Brain pericyte (primary cell): ENCODE data around the gene KRTAP3-2.

Source experiments
- DNase-seq: peaks from one replicate; pipeline ENCODE4 v3.0.0-alpha.2; 2012; ENCODE audit warnings: low read depth, low spot score

The KRTAP3-2 gene

GRCh38 chr17:41010441-41010840, 10.7 kb upstream of the KRTAP3-2 start:
- DNase-seq: no peak

DNA sequence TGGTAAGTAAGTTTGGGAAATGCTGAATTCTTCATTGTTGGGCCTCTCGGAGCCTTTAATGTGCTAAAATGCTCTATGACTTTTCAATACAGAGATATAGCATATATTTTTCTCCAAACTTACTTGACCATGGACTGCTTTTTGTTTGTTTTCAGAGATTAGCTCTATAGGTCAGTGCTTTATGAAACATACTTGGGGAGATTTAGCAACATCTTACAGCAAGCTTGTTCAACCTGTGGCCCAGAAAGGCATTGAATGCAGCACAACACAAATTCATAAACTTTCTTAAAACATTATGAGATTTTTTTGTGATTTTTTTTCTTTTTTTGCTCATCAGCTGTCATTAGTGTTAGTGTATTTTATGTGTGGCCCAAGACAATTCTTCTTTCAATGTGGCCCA, 10.2 kb upstream of the KRTAP3-2 start:
- DNase-seq: no peak

GRCh38 chr17:41009301-41009760, 9.6 kb upstream of the KRTAP3-2 start:
- no peak for DNase-seq

- DNase-seq: no peak
Measured at GRCh38 chr17:41008811-41009210, 9.1 kb upstream of the KRTAP3-2 start, which contains the start of gene KRTAP3-1. KRTAP3-1 (minus strand) TSS chr17:41009128; CDS start chr17:41009074, 54 bp downstream.

GRCh38 chr17:41004397-41004796, 4.7 kb upstream of the KRTAP3-2 start:
- DNase-seq: no peak

- no peak for DNase-seq
Measured at GRCh38 chr17:41003926-41004325, 4.2 kb upstream of the KRTAP3-2 start.

DNA sequence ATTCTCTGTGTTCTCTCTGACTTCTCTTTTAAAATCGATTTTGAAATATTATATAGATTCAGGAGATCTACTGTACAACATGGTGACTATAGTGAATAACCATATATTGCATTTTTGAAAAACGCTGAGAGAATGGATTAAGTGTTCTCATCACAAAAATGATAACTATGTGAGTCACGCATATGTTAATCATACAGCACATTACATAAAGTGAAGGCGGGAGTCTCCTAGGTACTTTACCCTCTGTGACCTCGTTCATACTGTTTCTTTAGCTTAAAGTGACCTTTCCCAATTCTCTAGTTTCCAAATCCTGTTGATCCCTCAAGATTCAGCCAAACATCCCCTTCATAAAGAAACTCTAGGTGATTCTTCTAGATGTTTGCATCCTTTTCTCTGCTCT, 3.1 kb upstream of the KRTAP3-2 start:
- no peak for DNase-seq

DNA sequence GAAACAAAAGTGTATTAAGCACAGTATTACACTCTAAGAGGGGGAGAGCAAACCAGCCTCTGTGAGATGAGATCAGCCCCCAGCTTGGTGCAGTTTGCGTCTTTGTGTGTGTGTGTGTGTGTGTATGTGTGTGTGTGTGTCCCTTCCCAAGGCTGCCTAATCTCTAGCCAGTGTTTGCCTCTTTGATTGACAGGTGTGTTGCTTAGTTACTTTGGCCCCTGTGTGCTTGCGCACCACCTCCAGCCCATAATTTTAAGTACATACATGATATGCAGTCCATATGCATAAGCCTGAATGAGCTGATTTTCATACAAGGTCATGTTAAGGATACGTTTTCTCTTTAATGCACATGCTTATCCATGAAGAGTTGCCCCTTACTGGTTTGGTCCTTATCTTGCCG, 2.1 kb upstream of the KRTAP3-2 start:
- DNase-seq: no peak

- DNase-seq: no peak
Measured at GRCh38 chr17:40997361-40997760, 2.3 kb downstream of the KRTAP3-2 start.

DNA sequence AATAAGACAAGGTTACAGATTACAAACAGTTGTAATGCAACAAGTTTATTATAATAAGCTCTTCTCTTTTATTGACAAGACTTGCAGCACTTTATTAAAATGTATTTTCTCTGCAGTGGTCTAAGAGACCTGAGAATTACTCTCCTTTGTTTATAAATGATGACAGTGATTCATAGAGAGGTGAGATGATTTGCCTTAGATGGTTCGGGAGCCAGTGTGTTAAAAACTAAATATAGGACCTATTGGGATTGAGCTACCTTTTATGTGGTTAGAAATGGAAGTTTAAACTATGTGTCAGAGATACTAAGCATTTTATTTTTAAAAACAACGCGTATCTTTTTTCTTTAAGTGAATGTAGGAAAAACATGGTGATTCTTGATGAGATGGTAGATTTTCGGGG, 2.9 kb downstream of the KRTAP3-2 start:
- DNase-seq: no peak

DNA sequence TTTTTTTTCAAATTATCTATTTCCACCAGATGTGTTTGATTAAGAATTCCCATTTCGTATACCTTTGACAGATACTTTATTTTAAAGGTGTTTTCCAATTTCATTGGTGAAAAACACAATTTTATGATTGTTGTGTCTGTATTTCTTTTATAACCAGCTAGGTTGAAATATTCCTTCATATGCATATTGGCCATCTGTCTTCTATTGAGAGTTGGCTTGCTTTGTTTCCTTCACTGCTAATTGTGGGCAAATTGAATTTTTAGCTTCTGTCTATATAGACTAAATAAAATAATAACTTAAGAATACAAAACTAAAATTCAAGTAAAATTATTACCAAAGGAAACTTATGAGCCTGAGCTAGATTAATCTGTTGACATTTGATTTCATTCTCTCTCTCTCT, 4.6 kb downstream of the KRTAP3-2 start:
- DNase-seq: no peak

- DNase-seq: no peak
Measured at GRCh38 chr17:40993839-40994238, 5.9 kb downstream of the KRTAP3-2 start, which contains the start of gene KRTAP3-3. KRTAP3-3 (minus strand) TSS chr17:40994164; CDS start chr17:40994097, 67 bp downstream.

DNA sequence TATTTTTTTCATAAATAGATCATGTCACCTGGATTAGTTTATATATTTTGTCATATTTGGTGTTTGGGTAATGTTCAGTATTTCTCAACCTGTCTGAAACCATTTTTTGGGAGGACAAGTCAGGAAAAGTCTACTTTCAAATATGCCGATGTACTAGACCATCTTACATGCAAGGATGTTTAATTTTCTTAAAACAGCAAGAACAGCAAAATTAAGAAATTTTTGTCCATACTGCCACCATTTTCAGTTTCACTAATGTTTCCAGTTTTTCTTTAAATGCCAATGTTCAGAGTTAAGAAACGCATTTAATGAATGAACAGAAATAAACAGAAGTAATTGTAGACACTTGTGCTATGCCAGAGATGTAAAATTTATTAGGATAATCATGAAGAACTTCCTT, 6.6 kb downstream of the KRTAP3-2 start:
- no peak for DNase-seq

GRCh38 chr17:40992666-40993065, 7.0 kb downstream of the KRTAP3-2 start:
- DNase-seq: no peak

- DNase-seq: no peak
Measured at GRCh38 chr17:40986920-40987319, 12.8 kb downstream of the KRTAP3-2 start.

GRCh38 chr17:40984226-40984625, 15.5 kb downstream of the KRTAP3-2 start, which contains the start of gene KRT40:
KRT40 (minus strand) TSS chr17:40984326; CDS start chr17:40984273, 53 bp downstream.
- no peak for DNase-seq

GRCh38 chr17:40981115-40981514, 18.6 kb downstream of the KRTAP3-2 start:
- DNase-seq: no peak

GRCh38 chr17:40980596-40980995, 19.1 kb downstream of the KRTAP3-2 start:
- DNase-seq: no peak

GRCh38 chr17:40980117-40980516, 19.6 kb downstream of the KRTAP3-2 start:
- no peak for DNase-seq

- DNase-seq: no peak
Measured at GRCh38 chr17:40978575-40979151, 21.0 kb downstream of the KRTAP3-2 start.

- DNase-seq: no peak
Measured at GRCh38 chr17:40975516-40975915, 24.2 kb downstream of the KRTAP3-2 start.

GRCh38 chr17:40974366-40974765, 25.3 kb downstream of the KRTAP3-2 start:
- DNase-seq: no peak

DNA sequence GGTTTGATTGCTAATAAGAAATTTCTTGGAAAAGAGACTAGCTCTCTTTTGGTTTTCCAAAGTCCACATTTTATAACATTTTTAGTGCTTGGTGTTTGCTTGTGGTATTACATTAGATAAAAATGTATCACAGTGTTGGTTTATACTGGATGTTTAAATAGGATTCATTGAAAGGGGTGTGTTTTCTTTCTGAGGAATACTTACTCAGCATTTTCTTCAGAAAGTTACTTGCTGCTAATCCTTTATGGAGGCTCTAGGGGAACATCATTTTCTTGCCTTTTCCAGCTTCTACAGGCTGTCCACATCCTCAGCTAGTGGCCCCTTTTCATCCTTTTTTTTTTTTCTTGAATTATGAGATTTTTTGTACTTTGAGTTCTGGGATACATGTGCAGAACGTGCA, 32.1 kb downstream of the KRTAP3-2 start:
- DNase-seq: no peak

GRCh38 chr17:40966848-40967247, 32.9 kb downstream of the KRTAP3-2 start, which contains the start of gene KRT39:
KRT39 (minus strand) TSS chr17:40966948; CDS start chr17:40966856, 92 bp downstream.
- no peak for DNase-seq
